PFSK-1 (cell line): ENCODE results near the gene SHTN1.

Experiments
- FOXP2 ChIP-seq: optimal IDR thresholded peaks from 2 replicates; pipeline ENCODE3; 2011; ENCODE audit warnings: borderline replicate concordance, control low read depth, inconsistent platforms; ENCODE audit not compliant: insufficient read depth; ENCODE audit errors: extremely low read length, extremely low read depth
- POLR2AphosphoS5 ChIP-seq: IDR thresholded peaks from 2 replicates; pipeline ENCODE4 v1.6.1; 2012; ENCODE audit warnings: low read depth, mild to moderate bottlenecking, control low read depth, low read length, moderate library complexity
- REST ChIP-seq, 2 experiments: IDR thresholded peaks; 2 replicates each; pipeline versions ENCODE4 v1.6.1 to v1.8.0; 2011 to 2012; ENCODE audit warnings: low read depth in 2 of 2, low read length in 2 of 2, control low read depth in 1 of 2, inconsistent platforms in 1 of 2, mild to moderate bottlenecking in 1 of 2, moderate library complexity in 1 of 2; ENCODE audit not compliant: insufficient read depth in 1 of 2
- SIN3A ChIP-seq: IDR thresholded peaks from 2 replicates; pipeline ENCODE4 v1.6.1; 2012; ENCODE audit warnings: mild to moderate bottlenecking, low read length, moderate library complexity, borderline replicate concordance; ENCODE audit not compliant: insufficient read depth

GRCh38 chr10:116910910-116911309, 94.1 kb downstream of the SHTN1 start:
- no peak for TF ChIP-seq SIN3A
- no peak for TF ChIP-seq REST (IDR thresholded peaks at IDR 0.05; ENCODE audit: insufficient read depth in 1 of 2, low read depth in 2 of 2, low read length in 2 of 2)
- TF ChIP-seq POLR2AphosphoS5, result no peak
- no peak for TF ChIP-seq FOXP2
